VCaP (cell line): ENCODE measurements around the gene LYZ.
A peak's percentile ranks its signal among the peaks of the same experiment; 100 is the strongest.
"Not testable (repeated sequence)": the region's sequence is repeated elsewhere in the genome, so short reads cannot be mapped to it uniquely, and the experiment has no call there.

Experiments used
- H3K27ac ChIP-seq: fragments of 450-650 bp; 2 replicates; pipeline ENCODE4 v1.5.1; 2017
- TF ChIP-seq, protein P1 (sequence below): fragments of 450-650 bp; conservative IDR thresholded peaks from 2 replicates; pipeline ENCODE4 v1.5.1; 2017; ENCODE audit warnings: mild to moderate bottlenecking, moderate library complexity

LYZ gene

DNA sequence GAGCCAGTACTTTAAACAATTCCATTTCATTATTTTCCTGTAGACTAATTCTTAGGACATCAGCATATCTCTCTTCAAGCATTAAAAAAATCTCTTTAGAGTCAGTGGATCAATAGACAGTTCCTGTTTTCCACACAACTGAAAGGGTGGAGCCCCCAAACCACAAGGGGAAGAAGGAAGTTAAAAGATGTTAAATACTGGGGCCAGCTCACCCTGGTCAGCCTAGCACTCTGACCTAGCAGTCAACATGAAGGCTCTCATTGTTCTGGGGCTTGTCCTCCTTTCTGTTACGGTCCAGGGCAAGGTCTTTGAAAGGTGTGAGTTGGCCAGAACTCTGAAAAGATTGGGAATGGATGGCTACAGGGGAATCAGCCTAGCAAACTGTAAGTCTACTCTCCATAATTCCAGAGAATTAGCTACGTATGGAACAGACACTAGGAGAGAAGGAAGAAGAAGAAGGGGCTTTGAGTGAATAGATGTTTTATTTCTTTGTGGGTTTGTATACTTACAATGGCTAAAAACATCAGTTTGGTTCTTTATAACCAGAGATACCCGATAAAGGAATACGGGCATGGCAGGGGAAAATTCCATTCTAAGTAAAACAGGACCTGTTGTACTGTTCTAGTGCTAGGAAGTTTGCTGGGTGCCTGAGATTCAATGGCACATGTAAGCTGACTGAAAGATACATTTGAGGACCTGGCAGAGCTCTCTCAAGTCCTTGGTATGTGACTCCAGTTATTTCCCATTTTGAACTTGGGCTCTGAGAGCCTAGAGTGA is at the start of gene LYZ:
LYZ (plus strand) TSS at position 220 of the 777 bp plus-strand sequence; CDS start at position 248, 28 bp downstream.
- TF ChIP-seq, protein P1, sequence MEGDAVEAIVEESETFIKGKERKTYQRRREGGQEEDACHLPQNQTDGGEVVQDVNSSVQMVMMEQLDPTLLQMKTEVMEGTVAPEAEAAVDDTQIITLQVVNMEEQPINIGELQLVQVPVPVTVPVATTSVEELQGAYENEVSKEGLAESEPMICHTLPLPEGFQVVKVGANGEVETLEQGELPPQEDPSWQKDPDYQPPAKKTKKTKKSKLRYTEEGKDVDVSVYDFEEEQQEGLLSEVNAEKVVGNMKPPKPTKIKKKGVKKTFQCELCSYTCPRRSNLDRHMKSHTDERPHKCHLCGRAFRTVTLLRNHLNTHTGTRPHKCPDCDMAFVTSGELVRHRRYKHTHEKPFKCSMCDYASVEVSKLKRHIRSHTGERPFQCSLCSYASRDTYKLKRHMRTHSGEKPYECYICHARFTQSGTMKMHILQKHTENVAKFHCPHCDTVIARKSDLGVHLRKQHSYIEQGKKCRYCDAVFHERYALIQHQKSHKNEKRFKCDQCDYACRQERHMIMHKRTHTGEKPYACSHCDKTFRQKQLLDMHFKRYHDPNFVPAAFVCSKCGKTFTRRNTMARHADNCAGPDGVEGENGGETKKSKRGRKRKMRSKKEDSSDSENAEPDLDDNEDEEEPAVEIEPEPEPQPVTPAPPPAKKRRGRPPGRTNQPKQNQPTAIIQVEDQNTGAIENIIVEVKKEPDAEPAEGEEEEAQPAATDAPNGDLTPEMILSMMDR = no peak
- peak within 1 kb of the TSS; percentile 75; the same call in 1 of the 2 replicates for H3K27ac ChIP-seq

- TF ChIP-seq, protein P1 = no peak
- H3K27ac ChIP-seq = no peak overlapping the region
Measured at GRCh38 chr12:69298947-69299346, 49.2 kb upstream of the LYZ start.

DNA sequence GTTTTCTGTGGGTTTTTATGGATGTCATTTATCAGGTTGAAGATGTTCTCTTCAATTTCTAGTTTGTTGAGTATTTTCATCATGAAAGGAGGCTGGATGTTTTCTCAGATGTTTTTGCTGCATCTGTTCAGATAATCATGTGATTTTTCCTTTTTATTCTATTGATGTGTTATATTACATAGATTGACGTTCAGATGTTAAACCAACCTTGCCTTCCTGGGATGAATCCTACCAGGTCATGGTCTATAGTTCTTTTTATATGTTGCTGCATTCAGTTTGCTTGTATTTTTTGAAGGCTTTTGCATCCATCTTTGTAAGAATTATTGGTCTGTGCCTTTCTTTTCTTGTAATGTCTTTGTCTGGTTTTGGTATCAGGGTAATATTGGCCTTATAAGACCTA is 43.9 kb upstream of the LYZ start:
- H3K27ac ChIP-seq = no peak overlapping the region
- TF ChIP-seq, protein P1 = no peak

- H3K27ac ChIP-seq = no peak overlapping the region
- TF ChIP-seq, protein P1 = no peak
Measured at GRCh38 chr12:69309461-69309860, 38.7 kb upstream of the LYZ start.

GRCh38 chr12:69313209-69313608 is 35.0 kb upstream of the LYZ start:
- TF ChIP-seq, protein P1 = no peak

DNA sequence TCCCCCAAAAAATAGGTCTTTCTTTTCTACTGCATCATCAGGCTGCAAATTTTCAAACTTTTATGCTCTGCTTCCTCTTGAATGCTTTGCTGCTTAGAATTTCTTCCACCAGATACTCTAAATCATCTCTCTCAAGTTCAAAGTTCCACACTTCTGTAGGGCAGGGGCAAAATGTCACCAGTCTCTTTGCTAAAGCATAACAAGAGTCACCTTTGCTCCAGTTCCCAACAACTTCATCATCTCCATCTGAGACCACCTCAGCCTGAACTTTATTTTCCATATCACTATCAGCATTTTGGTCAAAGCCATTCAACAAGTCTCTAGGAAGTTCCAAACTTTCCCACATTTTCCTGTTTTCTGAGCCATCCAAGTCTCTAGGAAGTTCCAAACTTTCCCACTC is 31.4 kb upstream of the LYZ start:
- not testable (repeated sequence) for H3K27ac ChIP-seq

More at GRCh38 chr12:69313209-69313608, 35.0 kb upstream of the LYZ start:
- H3K27ac ChIP-seq = no peak overlapping the region

GRCh38 chr12:69317233-69317632 is 30.9 kb upstream of the LYZ start:
- not testable (repeated sequence) for H3K27ac ChIP-seq

DNA sequence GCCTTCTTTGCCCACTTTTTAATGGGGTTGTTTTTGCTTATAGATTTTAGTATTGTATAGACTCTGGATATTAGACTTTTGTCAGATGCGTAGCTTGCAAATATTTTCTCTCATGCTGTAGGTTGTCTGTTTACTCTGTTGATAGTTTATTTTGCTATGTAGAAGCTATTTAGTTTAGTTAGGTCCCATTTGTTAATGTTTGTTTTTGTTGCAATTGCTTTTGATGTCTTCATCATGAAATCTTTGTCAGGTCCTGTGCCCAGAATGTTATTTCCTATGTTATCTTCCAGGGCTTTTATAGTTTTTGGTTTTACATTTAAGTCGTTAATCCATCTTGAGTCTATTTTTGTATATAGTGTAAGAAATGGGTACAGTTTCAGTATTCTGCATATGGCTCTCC is 30.0 kb upstream of the LYZ start:
- H3K27ac ChIP-seq = no peak overlapping the region
- TF ChIP-seq, protein P1 = no peak
